Esophagus squamous epithelium (tissue), 4 donors: ENCODE results near the gene ABR.

Source experiments
- CTCF ChIP-seq, 6 experiments: fragments of 450-650 bp in 4 of 6; fragments of 200-600 bp in 2 of 6; sonication (generic) in 2 of 6; IDR thresholded peaks; one replicate each; pipeline ENCODE4 v1.5.1; 2016 to 2019; ENCODE audit warnings: antibody characterized with exemption in 6 of 6, mild to moderate bottlenecking in 4 of 6, moderate library complexity in 4 of 6
- POLR2A ChIP-seq, 4 donors: fragments of 450-650 bp; IDR thresholded peaks; one replicate each; pipeline ENCODE4 v1.6.1; 2017; ENCODE audit warnings: antibody characterized with exemption in 4 of 4, mild to moderate bottlenecking in 4 of 4, moderate library complexity in 3 of 4

- no peak for TF ChIP-seq CTCF (IDR thresholded peaks at IDR 0.05)
- TF ChIP-seq POLR2A (IDR thresholded peaks at IDR 0.05): no peak
These were observed 158.6 kb downstream of the ABR start for GRCh38 chr17:1021147-1021546.
